Gastrocnemius medialis (tissue), 4 donors: ENCODE measurements around the gene NDUFA5.
"Not testable (repeated sequence)": the region's sequence is repeated elsewhere in the genome, so short reads cannot be mapped to it uniquely, and the experiment has no call there.

Experiments
- POLR2A ChIP-seq, 2 donors: fragments of 450-650 bp; IDR thresholded peaks; one replicate each; pipeline ENCODE4 v1.6.1; 2017; ENCODE audit warnings: antibody characterized with exemption in 2 of 2, mild to moderate bottlenecking in 2 of 2, moderate library complexity in 2 of 2
- TF ChIP-seq, protein P1 (sequence below), 5 experiments: fragments of 450-650 bp in 3 of 5; fragments of 200-600 bp in 2 of 5; sonication (generic) in 2 of 5; IDR thresholded peaks in 4 of 5; conservative IDR thresholded peaks in 1 of 5; 1 replicate in 4 of 5; 2 replicates in 1 of 5; pipeline ENCODE4 v1.5.1; 2016 to 2019; ENCODE audit warnings: antibody characterized with exemption in 5 of 5, mild to moderate bottlenecking in 3 of 5, moderate library complexity in 3 of 5

DNA sequence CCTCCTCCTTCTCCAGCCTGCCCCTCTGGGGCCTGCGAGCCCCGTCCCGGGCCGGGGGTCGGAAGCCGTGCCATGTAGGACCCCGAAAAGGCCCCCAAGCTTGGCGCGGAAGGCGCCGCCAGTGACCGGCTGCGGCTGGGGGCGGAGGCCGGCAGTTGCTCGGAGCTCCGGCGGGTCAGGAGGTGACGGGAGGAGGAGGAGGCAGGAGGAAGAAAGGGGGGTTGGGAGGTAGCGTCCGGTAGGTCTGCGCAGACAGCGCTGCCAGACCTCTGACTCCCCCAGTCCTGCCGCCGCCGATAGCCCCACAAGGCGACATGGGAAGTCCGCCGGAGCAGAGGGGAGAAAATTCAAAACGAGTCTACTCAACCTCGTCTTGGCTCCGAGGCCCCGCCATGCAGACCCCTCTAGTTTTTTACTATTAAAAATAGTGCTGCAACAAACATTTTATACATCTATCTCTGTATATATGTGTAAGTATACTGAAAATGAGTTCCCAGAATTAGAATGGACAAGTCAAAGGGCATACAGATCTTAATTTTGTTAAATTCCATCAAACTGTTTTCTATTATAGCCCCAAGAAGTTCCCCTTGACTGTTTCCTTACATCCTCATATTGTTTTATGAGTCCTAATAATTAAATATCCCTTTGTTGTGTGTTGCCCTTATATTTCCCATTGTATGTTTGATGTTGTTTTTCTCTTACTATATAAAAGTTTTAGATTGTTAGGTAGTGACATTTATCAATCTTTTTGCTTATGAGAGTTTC, 24.6 kb downstream of the NDUFA5 start:
- TF ChIP-seq POLR2A (IDR thresholded peaks at IDR 0.05), result not testable (repeated sequence)
- TF ChIP-seq, protein P1, sequence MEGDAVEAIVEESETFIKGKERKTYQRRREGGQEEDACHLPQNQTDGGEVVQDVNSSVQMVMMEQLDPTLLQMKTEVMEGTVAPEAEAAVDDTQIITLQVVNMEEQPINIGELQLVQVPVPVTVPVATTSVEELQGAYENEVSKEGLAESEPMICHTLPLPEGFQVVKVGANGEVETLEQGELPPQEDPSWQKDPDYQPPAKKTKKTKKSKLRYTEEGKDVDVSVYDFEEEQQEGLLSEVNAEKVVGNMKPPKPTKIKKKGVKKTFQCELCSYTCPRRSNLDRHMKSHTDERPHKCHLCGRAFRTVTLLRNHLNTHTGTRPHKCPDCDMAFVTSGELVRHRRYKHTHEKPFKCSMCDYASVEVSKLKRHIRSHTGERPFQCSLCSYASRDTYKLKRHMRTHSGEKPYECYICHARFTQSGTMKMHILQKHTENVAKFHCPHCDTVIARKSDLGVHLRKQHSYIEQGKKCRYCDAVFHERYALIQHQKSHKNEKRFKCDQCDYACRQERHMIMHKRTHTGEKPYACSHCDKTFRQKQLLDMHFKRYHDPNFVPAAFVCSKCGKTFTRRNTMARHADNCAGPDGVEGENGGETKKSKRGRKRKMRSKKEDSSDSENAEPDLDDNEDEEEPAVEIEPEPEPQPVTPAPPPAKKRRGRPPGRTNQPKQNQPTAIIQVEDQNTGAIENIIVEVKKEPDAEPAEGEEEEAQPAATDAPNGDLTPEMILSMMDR (IDR thresholded peaks at IDR 0.05 in 4 of 5, conservative IDR thresholded peaks at IDR 0.05 in 1 of 5), result not testable (repeated sequence)
